Measurements from ENCODE around the gene DEAF1. TPM values are rescaled to one million over a fixed set of nuclear protein-coding genes. Genes with fewer than 3 reads are reported as not detected.

DEAF1 gene
- polyA plus RNA-seq, 2 donors = 20.3 to 42.4 TPM

DNA sequence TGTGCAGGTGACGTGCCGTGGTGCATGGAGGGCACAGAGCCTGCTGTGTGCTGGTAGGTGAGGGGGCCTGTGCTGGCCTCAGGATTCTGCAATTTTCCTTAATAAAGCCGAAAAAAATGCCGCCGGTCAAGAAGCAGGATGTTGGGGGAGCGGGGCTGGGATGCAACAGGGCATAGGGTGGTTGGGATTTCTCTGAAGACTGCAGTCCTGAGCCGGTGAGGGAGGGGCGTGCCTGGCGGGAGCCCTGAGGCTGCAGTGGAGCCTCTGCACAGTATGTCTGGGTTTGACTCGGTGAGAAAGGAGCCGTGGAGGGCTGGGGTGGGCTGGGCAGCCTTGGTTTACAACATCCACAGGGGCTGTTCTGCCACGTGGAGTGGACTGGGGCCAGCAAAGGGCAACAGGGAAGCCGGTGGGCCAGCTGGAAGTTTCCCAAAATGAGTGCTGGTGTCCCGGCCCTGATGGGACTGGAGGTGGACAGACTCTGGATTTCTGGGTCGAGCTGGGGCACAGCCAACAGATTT, 71.6 kb downstream of the DEAF1 start:
- Histone ChIP-seq H3K4me3 (ENCODE audit: low read depth in 1 of 2, low read length in 2 of 2) (no peak overlapping the region), H3K27me3 (ENCODE audit: control insufficient read depth in 1 of 2, insufficient read depth in 2 of 2, low read length in 2 of 2) (no peaks in the 10 kb centered on the region), H3K27ac (ENCODE audit: low read depth in 2 of 2, low read length in 1 of 2) (no peak overlapping the region), H3K4me1 (ENCODE audit: control insufficient read depth in 2 of 2, insufficient read depth in 2 of 2, low read length in 1 of 2) (peaks cover 5 to 8% of the 10 kb centered on the region in 2 donors), H3K9me3 (ENCODE audit: control insufficient read depth in 2 of 2, insufficient read depth in 1 of 2, low read depth in 1 of 2, low read length in 1 of 2) (no peaks in the 10 kb centered on the region), H3K36me3 (ENCODE audit: control insufficient read depth in 2 of 2, insufficient read depth in 2 of 2, low read length in 1 of 2) (peaks cover 0 to 8% of the 10 kb centered on the region in 2 donors)
- WGBS, 2 donors = 79 to 81% methylated on average over 15 of the region's 15 CpGs

DNA sequence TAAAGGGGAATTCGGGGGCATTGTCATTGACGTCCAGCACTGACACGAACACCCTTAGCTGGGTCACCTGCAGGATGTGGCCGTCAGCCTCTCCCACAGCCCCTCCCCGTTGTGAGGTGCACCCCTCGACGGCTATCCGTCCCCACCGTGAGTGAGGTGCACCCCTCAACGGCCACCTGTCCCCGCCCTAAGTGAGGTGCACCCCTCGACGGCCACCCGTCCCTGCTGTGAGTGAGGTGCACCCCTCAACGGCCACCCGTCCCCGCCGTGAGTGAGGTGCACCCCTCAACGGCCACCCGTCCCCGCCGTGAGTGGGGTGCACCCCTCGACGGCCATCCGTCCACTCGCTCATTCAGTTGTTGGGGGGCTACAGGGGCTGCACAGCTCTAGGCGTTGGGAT, 73.2 kb downstream of the DEAF1 start:
- H3K9me3 ChIP-seq (ENCODE audit: control insufficient read depth in 2 of 2, insufficient read depth in 1 of 2, low read depth in 1 of 2, low read length in 1 of 2) = no peaks in the 10 kb centered on the region
- H3K36me3 ChIP-seq (ENCODE audit: control insufficient read depth in 2 of 2, insufficient read depth in 2 of 2, low read length in 1 of 2) = peaks cover 0 to 10% of the 10 kb centered on the region in 2 donors
- H3K27ac ChIP-seq (ENCODE audit: low read depth in 2 of 2, low read length in 1 of 2) = no peak overlapping the region
- peaks cover 6 to 8% of the 10 kb centered on the region in 2 donors for H3K4me1 ChIP-seq (ENCODE audit: control insufficient read depth in 2 of 2, insufficient read depth in 2 of 2, low read length in 1 of 2)
- H3K27me3 ChIP-seq (ENCODE audit: control insufficient read depth in 1 of 2, insufficient read depth in 2 of 2, low read length in 2 of 2) = no peaks in the 10 kb centered on the region
- H3K4me3 ChIP-seq (ENCODE audit: low read depth in 1 of 2, low read length in 2 of 2) = no peak overlapping the region
- 85 to 86% methylated on average over 26 to 27 of the region's 27 CpGs for WGBS, 2 donors

DNA sequence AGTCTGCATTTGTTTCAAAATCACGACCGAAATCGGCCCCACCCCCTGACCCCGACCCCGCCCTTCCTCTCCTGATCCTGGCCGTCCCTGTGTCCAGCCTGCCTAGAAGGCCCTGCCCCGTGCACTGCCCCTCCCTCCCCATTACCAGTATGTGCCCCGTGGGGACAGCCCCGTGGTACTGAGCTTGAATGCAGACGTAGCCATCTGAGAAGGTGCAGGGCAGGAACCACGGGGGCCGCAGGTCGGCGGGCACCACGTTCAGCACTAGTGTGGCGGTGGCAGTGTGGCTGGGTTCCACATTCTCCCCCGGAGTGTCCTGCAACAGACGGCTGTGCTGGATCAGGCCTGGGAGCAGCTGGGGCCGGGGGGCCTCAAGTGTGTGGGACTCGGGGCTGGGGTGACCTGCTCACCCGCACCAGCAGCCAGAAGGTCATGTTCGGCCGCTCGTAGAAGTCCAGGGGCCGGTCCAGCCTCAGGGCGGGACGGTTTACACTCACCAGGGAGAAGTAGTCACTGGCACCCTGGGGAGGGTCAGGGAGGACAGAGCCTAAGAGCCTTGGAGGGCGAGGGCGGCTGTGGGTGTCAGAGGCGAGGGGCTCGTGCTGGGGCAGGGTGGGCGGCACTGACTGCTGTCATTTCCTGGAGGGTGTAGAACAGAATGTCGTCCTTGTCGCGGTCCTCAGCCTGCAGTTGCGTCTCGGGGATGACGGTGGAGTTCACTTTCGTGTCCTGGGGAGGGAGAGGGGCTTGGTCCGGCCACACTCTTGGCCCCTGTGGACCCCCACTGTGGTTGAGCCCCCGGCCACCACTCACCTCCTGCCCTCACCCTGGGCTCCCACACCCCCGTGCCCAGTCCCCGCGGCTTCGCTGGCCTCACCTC, 73.8 kb downstream of the DEAF1 start:
- peaks cover 0 to 10% of the 10 kb centered on the region in 2 donors for H3K36me3 ChIP-seq (ENCODE audit: control insufficient read depth in 2 of 2, insufficient read depth in 2 of 2, low read length in 1 of 2)
- no peak overlapping the region for H3K4me3 ChIP-seq (ENCODE audit: low read depth in 1 of 2, low read length in 2 of 2)
- H3K27ac ChIP-seq (ENCODE audit: low read depth in 2 of 2, low read length in 1 of 2) = no peak overlapping the region
- 76 to 77% methylated on average over 43 to 45 of the region's 45 CpGs for WGBS, 2 donors
- no peaks in the 10 kb centered on the region for H3K27me3 ChIP-seq (ENCODE audit: control insufficient read depth in 1 of 2, insufficient read depth in 2 of 2, low read length in 2 of 2)
- peaks cover 4 to 7% of the 10 kb centered on the region in 2 donors for H3K4me1 ChIP-seq (ENCODE audit: control insufficient read depth in 2 of 2, insufficient read depth in 2 of 2, low read length in 1 of 2)
- no peaks in the 10 kb centered on the region for H3K9me3 ChIP-seq (ENCODE audit: control insufficient read depth in 2 of 2, insufficient read depth in 1 of 2, low read depth in 1 of 2, low read length in 1 of 2)

DNA sequence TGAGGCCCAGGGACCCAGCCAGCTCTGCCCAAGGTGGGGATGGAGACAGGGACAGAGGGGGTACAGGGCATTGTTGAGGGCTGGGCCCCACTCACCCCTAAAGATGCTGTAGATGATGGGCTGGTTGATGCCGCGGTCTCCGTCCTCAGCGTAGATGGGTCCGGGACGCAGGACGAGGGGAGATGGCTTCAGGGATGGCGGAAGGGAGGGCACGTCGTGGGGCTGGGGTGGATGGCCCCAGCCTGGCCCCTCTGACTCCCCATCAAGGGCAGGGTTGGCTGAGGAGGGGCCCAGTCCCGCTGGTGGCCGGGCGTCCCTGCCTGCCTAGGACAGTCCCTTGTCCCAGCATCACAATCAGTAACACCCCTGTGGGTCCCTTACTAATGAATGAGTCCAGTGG, 74.8 kb downstream of the DEAF1 start:
- peaks cover 0 to 10% of the 10 kb centered on the region in 2 donors for H3K36me3 ChIP-seq (ENCODE audit: control insufficient read depth in 2 of 2, insufficient read depth in 2 of 2, low read length in 1 of 2)
- H3K4me3 ChIP-seq (ENCODE audit: low read depth in 1 of 2, low read length in 2 of 2) = no peak overlapping the region
- H3K27me3 ChIP-seq (ENCODE audit: control insufficient read depth in 1 of 2, insufficient read depth in 2 of 2, low read length in 2 of 2) = no peaks in the 10 kb centered on the region
- WGBS, 2 donors = 95 to 96% methylated on average over 13 of the region's 13 CpGs
- no peaks in the 10 kb centered on the region for H3K9me3 ChIP-seq (ENCODE audit: control insufficient read depth in 2 of 2, insufficient read depth in 1 of 2, low read depth in 1 of 2, low read length in 1 of 2)
- no peak overlapping the region for H3K27ac ChIP-seq (ENCODE audit: low read depth in 2 of 2, low read length in 1 of 2)
- peaks cover 4 to 5% of the 10 kb centered on the region in 2 donors for H3K4me1 ChIP-seq (ENCODE audit: control insufficient read depth in 2 of 2, insufficient read depth in 2 of 2, low read length in 1 of 2)

DNA sequence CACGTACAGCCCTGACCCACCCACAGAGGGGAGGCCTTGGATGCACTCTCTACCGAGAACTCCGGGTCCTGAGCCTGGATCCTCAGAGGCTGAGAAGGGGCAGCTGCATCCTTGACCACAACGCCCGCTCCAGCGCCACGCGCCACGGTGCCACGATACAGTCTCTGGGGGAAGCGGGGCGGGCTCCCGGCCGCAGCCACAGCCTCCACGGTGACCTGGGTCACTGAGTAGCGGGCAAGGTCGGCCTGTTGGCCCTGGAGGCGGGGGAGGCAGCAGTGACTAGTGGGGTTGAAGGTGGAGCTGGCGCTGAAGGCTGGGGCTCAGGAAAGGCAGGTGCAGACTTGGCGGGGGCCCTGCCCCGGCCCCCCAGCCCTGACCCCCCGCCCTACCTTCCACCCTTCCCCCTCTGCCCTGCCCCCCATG, 75.4 kb downstream of the DEAF1 start:
- 94 to 97% methylated on average over 22 of the region's 22 CpGs for WGBS, 2 donors
- Histone ChIP-seq H3K9me3 (ENCODE audit: control insufficient read depth in 2 of 2, insufficient read depth in 1 of 2, low read depth in 1 of 2, low read length in 1 of 2) (no peaks in the 10 kb centered on the region), H3K4me1 (ENCODE audit: control insufficient read depth in 2 of 2, insufficient read depth in 2 of 2, low read length in 1 of 2) (peaks cover 9% of the 10 kb centered on the region in 2 donors), H3K36me3 (ENCODE audit: control insufficient read depth in 2 of 2, insufficient read depth in 2 of 2, low read length in 1 of 2) (peaks cover 0 to 10% of the 10 kb centered on the region in 2 donors), H3K4me3 (ENCODE audit: low read depth in 1 of 2, low read length in 2 of 2) (no peak overlapping the region), H3K27me3 (ENCODE audit: control insufficient read depth in 1 of 2, insufficient read depth in 2 of 2, low read length in 2 of 2) (no peaks in the 10 kb centered on the region), H3K27ac (ENCODE audit: low read depth in 2 of 2, low read length in 1 of 2) (no peak overlapping the region)

DNA sequence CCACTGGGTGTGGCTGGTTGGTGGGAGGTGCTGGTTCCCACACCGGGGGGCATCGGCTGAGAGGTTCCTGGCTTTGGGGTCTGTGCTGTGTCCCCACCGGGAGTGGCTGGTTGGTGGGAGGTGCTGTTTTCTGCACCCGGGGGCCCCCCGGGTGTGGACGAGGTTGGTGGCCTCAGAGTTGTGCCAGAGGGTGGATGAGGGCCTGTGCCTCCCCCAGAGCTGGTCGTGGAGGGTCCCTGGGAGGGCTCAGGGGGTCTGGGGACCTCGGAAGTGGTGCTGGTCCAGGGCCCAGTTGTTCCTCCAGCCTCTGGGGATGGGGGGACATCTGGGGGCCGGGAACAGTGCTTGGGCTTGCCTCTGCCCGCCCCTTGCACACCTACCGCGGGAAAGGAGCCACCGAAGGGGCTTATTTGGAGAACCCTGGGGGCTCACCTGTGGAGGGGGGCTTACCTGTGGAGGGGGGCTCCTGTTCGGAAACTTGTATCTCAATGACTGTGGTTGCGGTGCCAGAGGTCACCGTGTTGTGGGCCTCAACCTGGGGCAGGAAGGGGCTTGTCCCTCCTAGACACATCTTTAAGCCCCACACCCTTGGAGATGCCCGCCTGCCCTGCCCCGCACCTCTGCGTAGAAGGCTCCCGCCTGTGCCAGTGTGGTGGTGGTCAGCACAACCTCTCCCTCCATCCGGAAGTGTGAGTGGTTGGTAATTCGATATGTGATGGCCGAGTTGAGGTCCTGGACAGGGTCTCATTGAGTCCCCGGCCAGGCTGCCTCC, 76.0 kb downstream of the DEAF1 start:
- Histone ChIP-seq H3K4me1 (ENCODE audit: control insufficient read depth in 2 of 2, insufficient read depth in 2 of 2, low read length in 1 of 2) (peaks cover 13% of the 10 kb centered on the region in 2 donors), H3K27me3 (ENCODE audit: control insufficient read depth in 1 of 2, insufficient read depth in 2 of 2, low read length in 2 of 2) (no peaks in the 10 kb centered on the region), H3K27ac (ENCODE audit: low read depth in 2 of 2, low read length in 1 of 2) (no peak overlapping the region), H3K36me3 (ENCODE audit: control insufficient read depth in 2 of 2, insufficient read depth in 2 of 2, low read length in 1 of 2) (peaks cover 0 to 11% of the 10 kb centered on the region in 2 donors), H3K9me3 (ENCODE audit: control insufficient read depth in 2 of 2, insufficient read depth in 1 of 2, low read depth in 1 of 2, low read length in 1 of 2) (no peaks in the 10 kb centered on the region), H3K4me3 (ENCODE audit: low read depth in 1 of 2, low read length in 2 of 2) (no peak overlapping the region)
- 91 to 92% methylated on average over 21 to 24 of the region's 24 CpGs for WGBS, 2 donors

DNA sequence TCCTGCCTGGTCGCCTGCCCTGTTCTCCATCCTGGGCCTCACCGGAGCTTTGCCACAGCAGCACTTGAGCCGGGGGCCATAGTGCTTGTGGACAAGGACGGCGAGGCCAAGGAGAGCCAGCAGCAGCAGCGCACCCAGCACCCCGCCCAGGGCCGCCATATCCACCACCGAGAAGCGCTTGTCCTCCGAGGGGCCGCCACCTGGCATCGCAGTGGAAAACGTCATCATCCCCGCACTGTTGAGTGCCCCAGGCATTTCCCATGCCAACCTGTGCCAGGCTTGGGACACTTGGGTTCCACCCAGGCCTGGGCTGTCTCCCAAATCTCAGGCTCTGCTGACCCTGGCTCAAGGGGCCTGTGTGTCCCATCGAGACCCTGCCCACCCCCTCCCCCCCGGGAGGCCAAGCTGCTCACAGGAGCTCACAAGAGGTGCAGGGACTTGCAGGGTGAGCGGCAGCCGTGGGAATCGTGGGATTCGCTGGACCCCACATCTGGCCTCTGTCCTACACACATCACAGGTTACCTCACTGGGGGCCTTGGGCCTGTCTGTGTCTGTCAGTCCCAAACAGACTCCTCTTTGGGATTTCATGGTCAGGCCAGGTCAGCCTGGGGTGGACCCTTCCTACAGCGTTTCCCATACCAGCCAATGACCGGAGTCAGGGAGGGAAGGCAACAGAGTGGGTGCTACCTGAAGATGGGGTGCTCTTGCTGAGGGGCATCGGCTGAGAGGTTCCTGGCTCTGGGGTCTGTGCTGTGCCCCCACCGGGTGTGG, 76.9 kb downstream of the DEAF1 start:
- no peak overlapping the region for H3K27ac ChIP-seq (ENCODE audit: low read depth in 2 of 2, low read length in 1 of 2)
- H3K9me3 ChIP-seq (ENCODE audit: control insufficient read depth in 2 of 2, insufficient read depth in 1 of 2, low read depth in 1 of 2, low read length in 1 of 2) = no peaks in the 10 kb centered on the region
- peaks cover 20% of the 10 kb centered on the region in 2 donors for H3K4me1 ChIP-seq (ENCODE audit: control insufficient read depth in 2 of 2, insufficient read depth in 2 of 2, low read length in 1 of 2)
- H3K36me3 ChIP-seq (ENCODE audit: control insufficient read depth in 2 of 2, insufficient read depth in 2 of 2, low read length in 1 of 2) = peaks cover 0 to 15% of the 10 kb centered on the region in 2 donors
- 88 to 90% methylated on average over 25 of the region's 25 CpGs for WGBS, 2 donors
- H3K4me3 ChIP-seq (ENCODE audit: low read depth in 1 of 2, low read length in 2 of 2) = no peak overlapping the region
- H3K27me3 ChIP-seq (ENCODE audit: control insufficient read depth in 1 of 2, insufficient read depth in 2 of 2, low read length in 2 of 2) = no peaks in the 10 kb centered on the region

DNA sequence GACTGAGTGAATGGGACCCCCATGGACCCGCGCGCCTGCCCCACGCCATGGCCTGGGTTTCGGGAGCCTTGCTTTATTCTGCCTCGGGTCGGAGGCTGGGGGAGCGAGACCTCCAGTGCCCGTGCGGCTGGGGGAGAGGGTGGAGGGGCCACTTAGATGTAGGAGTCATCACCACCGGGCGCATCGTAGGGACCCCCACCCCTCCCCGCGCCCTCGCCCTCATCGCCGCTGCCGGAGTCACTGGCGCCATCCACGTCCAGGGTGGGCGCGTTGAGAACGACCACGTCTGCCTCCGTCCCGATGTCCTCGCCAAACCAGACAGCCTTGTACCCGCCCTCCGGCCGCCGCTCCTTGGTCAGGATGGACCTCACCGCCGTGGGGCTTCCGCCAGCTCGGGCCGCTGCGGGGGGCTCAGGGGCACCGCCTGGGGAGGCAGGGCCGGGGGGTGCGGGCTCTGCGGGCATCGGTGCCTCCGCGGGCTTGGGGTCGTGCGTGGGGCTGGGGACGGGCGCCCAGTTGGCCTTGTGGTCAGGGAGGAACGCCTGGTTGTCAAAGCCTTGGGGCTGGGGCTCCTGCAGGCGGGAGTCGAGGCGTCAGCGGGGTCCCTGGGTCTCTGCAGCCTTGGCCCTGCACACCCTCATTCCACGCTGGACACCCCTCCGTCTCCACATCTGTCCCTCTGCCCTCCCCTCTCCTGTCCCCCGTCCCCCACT, 77.7 kb downstream of the DEAF1 start:
- H3K4me3 ChIP-seq (ENCODE audit: low read depth in 1 of 2, low read length in 2 of 2) = no peak overlapping the region
- no peaks in the 10 kb centered on the region for H3K9me3 ChIP-seq (ENCODE audit: control insufficient read depth in 2 of 2, insufficient read depth in 1 of 2, low read depth in 1 of 2, low read length in 1 of 2)
- peaks cover 22 to 28% of the 10 kb centered on the region in 2 donors for H3K4me1 ChIP-seq (ENCODE audit: control insufficient read depth in 2 of 2, insufficient read depth in 2 of 2, low read length in 1 of 2)
- H3K36me3 ChIP-seq (ENCODE audit: control insufficient read depth in 2 of 2, insufficient read depth in 2 of 2, low read length in 1 of 2) = peaks cover 0 to 22% of the 10 kb centered on the region in 2 donors
- no peak overlapping the region for H3K27ac ChIP-seq (ENCODE audit: low read depth in 2 of 2, low read length in 1 of 2)
- WGBS, 2 donors = 93 to 94% methylated on average over 52 to 57 of the region's 57 CpGs
- no peaks in the 10 kb centered on the region for H3K27me3 ChIP-seq (ENCODE audit: control insufficient read depth in 1 of 2, insufficient read depth in 2 of 2, low read length in 2 of 2)
